SKM-1 (cell line): ENCODE results near the gene PPP1R12A.
A peak's percentile ranks its signal among the peaks of the same experiment; 100 is the strongest.
"Not testable (repeated sequence)": the region's sequence is repeated elsewhere in the genome, so short reads cannot be mapped to it uniquely, and the experiment has no call there.

Experiments used
- DNase-seq: peaks from one replicate; lab custom pipeline; 2025; ENCODE audit not compliant: unreplicated experiment; lab: John Stamatoyannopoulos, UW

Gene PPP1R12A

GRCh38 chr12:79935021-79935623 is at the start of gene PPP1R12A:
TSS of gene PPP1R12A (minus strand) at chr12:79935097. CDS start at chr12:79934931, 166 bp downstream.
- peak; percentile 48 for DNase-seq

GRCh38 chr12:79983986-79984620 is 49.2 kb upstream of the PPP1R12A start:
- no peak for DNase-seq

DNA sequence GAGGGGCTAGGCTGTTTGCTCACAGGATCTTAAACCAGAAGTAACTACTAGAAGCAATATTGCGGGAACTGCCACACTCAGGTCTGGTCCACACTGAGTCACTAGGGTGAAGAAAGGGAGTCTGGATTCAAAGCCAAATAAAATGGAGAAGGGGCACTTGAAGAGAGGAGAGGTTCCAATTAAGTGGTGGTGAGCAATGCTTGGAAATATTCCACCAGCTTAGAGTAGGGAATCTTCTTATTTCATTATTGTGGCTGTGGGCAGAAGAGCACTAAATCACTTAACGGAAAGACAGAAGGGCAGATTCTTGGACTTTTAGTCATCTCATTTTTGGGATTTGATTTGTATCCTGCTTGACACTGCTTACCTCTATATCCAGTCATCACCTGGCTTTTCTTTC is 48.6 kb upstream of the PPP1R12A start:
- no peak for DNase-seq

DNA sequence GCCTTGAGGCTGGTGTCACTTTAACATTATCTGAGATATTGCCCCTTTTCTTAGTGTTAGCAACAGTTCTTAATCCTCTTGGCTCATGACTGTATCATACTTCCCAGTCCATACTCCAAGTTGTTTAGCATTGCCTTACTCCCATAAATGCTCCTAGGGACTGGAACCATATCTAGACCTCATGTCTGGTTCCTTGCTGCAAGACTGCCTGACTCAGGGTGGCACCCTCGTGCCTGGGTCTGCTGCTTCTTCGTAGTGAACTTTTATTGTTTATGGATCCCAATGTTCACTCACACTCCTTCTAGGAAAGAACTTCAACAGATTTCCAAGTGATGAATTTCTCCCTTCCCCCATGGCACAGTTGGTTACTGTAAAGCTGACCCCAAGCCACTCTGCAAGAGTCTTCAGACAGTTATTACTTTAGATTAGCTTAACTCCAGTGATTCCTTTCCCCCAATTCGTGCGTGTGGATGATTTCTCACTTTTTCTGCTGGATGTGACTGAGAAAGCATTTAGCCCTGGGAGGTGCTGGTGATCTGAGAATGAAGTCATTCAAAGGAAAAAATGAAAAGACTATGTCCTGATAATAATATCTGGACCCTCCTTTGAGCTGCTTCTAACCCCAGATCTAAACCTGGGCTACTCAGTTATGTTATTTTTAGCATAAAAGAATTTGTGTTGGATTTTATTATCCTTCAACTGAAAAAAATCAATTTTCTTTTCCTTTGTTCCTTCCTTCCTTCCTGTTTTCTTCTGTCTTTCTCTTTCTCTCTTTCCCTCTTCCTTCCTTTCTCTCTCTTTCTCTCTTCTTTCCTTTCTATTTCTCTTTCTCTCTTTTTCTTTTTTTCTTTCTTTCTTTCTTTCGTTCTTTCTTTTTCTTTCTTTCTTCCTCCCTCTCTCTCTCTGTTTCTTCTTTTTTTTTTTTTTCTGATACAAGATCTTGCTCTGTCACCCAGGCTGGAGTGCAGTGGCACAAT is 47.5 kb upstream of the PPP1R12A start:
- no peak for DNase-seq

DNA sequence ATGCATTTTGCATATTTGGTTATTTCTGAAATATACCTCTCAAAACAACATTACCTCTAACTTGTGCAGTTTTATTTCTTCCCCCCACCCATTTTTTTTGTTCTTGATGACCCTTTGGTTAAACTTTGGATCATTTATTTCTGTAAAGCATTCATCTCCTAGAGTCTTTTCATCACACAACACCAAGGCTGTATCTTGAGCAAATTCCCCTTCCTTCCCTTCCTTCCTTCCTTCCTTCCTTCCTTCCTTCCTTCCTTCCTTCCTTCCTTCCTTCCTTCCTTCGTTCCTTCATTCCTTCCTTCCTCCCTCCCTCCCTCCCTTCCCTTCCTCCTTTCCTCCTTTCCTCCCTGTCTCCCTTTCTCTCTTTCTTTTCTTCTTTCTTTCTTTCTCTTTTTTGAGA is 43.8 kb upstream of the PPP1R12A start:
- no peak for DNase-seq

GRCh38 chr12:79977856-79978460 is 43.1 kb upstream of the PPP1R12A start:
- DNase-seq: not testable (repeated sequence)

- DNase-seq: no peak
These were observed 40.2 kb upstream of the PPP1R12A start for GRCh38 chr12:79975143-79975542.

DNA sequence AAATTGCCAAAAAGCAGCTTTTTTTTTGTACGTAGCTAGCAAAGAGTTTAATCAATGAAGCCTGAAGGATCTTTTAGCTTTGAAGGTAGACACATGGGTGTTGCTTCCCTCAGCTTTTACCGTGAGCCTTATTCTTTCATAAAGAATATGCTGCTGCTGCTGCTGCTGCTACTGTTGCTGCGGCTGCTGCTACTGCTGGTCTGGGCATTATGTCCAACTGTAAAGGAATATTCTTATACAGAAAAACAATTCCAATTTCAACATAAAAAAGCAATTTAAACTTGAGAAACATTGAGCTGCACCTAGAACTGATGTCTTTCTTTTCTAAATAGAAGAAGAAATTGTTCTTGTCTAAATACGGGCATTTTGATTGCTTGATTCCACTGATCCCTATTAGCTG is 38.9 kb upstream of the PPP1R12A start:
- no peak for DNase-seq

DNA sequence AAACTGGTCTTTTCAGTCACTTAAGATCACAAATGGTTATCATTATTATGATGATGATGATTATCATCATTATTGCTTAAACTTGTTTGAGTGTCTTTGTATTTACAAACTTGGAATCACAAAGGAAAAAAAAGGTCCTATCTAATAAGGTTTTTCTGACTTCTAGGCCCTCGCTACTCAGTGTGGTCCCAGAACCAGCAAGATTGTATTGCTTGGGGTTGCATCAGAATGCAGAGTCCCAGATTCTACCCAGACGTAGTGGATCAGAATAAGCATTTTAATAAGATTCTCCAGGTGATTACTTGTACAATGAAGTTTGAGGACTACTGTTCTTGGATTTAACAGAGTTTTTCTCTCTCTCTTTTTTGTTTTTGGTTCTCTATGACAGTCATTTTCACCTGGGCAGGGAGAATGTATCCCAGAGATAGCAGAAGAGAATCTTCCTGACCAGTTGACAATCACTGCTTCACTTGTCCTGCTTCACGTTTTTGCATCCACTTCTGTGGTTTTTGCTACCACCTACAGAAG is 29.3 kb upstream of the PPP1R12A start:
- DNase-seq: no peak

GRCh38 chr12:79961411-79961810 is 26.5 kb upstream of the PPP1R12A start:
- DNase-seq: no peak

DNA sequence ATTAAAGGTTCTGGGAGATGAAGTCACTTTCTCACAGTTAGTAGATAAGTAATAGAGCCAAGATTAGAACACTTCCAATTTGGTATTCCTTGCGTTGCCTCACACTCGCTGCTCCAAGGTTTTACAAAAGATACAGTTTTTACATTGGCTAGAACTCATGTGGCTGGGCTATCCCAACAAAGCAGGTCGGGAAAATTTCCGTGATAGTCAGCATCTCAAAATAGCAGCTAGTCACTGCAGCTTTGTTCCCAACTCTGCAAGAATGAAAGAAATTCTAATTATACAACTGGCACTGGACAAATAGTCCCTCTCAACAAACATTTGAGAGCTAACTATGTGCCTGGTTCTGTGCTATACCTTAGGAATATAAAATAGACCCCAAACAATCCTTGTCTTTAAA is 24.6 kb upstream of the PPP1R12A start:
- no peak for DNase-seq

DNA sequence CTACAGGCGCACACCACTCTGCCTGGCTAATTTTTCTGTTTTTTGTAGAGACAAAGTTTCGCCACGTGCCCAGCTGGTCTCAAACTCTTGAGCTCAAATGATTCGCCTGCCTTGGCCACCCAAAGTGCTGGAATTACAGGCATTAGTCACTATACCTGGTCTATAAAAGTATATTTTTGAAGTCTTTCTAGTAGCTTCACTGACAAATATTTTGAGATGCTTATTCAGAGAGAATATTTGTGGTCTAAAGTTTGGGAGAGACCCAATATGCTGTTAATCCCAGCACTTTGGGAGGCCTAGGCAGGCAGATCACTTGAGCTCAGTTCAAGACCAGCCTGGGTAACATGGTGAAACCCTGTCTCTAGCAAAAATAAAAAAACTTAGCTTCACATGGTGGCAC is 22.0 kb upstream of the PPP1R12A start:
- DNase-seq: no peak

DNA sequence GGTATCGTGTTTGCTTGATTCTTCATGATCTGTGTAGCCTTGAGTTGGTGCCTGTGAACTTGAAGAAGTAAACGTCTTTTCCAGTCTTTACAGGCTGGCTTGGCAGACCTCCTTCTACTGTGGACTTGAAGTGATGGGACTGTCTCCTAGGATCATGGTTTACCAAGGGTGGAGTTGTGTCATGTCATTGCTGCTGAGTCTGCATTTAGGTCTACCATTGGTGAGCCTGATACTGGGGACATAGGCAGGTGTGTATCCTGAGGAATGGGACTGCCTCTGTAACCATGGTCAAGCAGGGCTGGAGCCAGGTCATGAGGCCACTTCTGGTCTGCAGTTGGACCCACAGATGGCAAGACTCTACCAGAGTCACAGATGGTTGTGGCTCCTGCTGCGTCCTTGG is 20.7 kb upstream of the PPP1R12A start:
- DNase-seq: no peak

DNA sequence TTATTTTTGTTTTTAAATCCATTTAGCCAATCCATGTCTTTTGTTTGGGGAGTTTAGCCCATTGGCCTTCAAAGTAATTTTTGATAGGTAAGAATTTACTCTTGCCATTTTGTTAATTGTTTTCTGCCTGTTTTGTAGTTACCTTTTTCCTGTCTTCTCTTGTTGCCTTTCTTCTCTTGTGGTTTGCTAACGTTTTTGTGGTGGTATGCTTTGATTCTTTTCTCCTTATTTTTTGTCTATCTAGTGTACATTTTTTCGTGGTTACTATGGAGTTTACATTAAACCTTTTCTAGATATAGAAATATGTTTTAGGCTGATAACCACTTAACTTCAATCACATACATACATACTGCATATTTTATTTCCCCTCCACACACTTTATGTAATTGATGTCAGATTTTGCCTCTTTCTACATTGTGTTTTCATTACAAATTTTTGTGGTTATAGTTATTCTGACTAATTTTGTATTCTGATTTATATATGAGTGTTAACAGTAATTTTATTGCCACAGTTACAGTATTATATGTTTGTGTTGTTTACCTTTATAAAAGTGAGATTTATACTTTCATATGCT is 19.2 kb upstream of the PPP1R12A start:
- no peak for DNase-seq

DNA sequence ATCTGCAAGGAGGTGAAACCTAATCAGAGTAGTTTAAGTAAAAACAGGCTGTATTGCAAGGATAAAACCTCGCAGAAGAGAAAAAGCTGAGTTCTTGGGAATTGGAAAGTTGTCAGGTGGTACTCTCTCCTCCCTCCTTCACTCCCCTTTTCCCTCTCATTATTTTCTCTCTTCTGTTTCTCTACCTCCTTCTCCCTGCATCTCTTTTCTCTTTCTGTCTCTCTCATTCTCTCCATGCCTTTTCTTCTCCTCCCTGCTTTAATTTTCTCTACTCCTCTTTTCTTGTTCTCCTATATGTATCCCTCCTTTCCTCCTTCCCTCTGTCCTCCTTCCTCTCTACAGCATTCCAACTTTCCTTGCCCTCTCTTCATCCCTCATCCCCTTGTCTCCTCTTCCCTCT is 14.2 kb upstream of the PPP1R12A start:
- DNase-seq: no peak

GRCh38 chr12:79945433-79945832 is 10.5 kb upstream of the PPP1R12A start:
- no peak for DNase-seq

DNA sequence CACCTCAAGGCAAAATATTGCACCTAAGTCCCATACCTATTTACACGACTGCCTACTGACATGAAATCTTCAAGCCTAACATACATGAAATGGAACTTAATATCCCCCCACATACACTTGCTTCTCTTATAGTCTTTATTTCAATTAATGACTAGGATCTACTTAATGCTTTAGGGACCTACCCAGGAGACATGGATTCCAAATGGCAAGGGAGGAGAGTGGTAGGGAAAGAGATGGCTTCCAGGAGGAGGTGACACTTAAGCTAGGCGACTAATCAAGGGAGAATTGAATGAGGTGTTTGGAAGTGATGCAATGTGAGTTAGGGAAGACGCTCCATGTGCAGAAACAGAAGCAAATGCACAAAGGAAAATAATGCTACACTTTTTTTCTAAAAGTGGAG is 9.7 kb upstream of the PPP1R12A start:
- DNase-seq: no peak

GRCh38 chr12:79942846-79943245 is 7.9 kb upstream of the PPP1R12A start:
- DNase-seq: not testable (repeated sequence)

DNA sequence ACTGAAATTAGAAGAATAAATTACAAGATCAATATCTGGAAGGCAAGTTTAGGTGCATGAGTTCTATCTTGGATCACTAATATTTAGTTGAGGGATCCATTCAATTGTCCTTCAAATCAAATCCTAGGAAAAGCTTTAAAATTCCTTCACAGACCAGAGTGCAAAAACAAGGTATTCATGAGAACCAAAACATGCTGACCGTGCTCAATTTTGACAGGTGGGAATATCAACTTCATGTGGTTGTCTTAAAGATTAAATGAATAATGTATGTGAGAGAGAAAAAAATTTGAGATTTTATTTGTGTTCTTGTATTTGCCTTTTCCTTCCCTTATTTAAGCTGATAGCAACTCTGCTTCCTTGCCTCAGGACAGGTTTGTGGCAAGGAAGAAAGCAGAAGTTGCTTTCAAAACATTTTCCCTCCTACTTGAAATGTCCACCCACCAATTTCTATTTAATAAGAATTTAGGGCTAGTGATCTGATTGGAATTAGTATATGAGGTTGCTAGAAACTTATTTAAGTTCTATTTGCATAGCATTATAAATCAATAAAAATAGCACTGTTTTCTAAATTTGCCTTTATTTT is 4.9 kb upstream of the PPP1R12A start:
- no peak for DNase-seq

DNA sequence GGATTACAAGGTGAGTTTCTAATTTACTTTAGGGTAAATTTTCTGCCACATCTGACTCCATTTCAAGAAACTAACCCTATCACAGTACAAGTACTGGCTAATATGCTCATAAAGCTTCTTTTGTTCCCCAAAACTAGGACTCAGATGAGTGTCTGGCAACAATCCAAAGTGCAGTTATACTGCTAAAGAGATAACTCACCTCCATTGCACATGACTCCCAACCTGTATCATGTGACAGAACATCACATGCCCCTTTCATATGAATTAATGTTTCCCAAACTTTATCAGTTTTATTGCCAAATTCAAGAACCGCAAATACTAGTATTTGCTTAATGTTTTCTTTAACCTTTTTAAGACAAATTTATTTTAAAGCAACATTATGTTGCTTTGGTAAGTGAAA is 3.9 kb upstream of the PPP1R12A start:
- DNase-seq: no peak

DNA sequence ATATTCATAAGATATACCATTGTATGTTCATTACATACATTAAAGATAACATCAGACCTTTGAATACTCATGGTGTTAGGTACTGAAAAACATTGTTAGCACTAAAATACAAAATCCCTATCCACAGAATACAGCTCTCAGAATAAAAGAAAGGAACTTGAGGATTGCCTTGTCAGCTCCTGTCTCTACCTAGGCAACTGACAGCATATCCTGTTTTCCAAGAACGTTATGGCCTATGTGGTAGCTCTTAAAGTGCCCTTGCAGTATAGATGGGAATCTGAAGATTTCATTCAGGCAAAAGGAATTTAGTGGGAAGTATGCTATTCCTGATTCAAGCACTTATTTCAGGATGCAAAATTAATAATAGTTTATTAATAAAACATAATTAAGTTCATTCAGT is 1.8 kb upstream of the PPP1R12A start:
- no peak for DNase-seq
